SIG-M5 (cell line): ENCODE measurements around the gene SNX32.
"Not testable (repeated sequence)": the region's sequence is repeated elsewhere in the genome, so short reads cannot be mapped to it uniquely, and the experiment has no call there.

Experiments used
- DNase-seq: peaks from one replicate; lab custom pipeline; 2025; lab: John Stamatoyannopoulos, UW

SNX32 gene

GRCh38 chr11:65885808-65886536 is 52.2 kb downstream of the SNX32 start:
- no peak for DNase-seq

- no peak for DNase-seq
Measured at GRCh38 chr11:65886826-65887722, 53.3 kb downstream of the SNX32 start.

GRCh38 chr11:65887723-65888162 is 54.0 kb downstream of the SNX32 start:
- no peak for DNase-seq

- DNase-seq, result peak; percentile 71
Measured at GRCh38 chr11:65888163-65888814, 54.5 kb downstream of the SNX32 start, which contains the start of gene FIBP. Gene FIBP (minus strand): TSS chr11:65888471. CDS start chr11:65888418, 53 bp downstream.

- peak; percentile 52 for DNase-seq
Measured at GRCh38 chr11:65890324-65891218, 56.8 kb downstream of the SNX32 start, which contains the start of gene CCDC85B. Gene CCDC85B (plus strand): TSS chr11:65890673. CDS start chr11:65890784, 111 bp downstream.

- no peak for DNase-seq
Measured at GRCh38 chr11:65891219-65892136, 57.7 kb downstream of the SNX32 start.

GRCh38 chr11:65892137-65892540 is 58.4 kb downstream of the SNX32 start:
- DNase-seq, result not testable (repeated sequence)

GRCh38 chr11:65892661-65893317 is 59.0 kb downstream of the SNX32 start:
- DNase-seq, result no peak

- DNase-seq, result no peak
Measured at GRCh38 chr11:65894034-65894591, 60.4 kb downstream of the SNX32 start.

- DNase-seq, result no peak
Measured at GRCh38 chr11:65895482-65895981, 61.8 kb downstream of the SNX32 start.

GRCh38 chr11:65896034-65896999 is 62.6 kb downstream of the SNX32 start:
- DNase-seq, result no peak

GRCh38 chr11:65897020-65897471 is 63.3 kb downstream of the SNX32 start:
- DNase-seq, result no peak

GRCh38 chr11:65898656-65899355 is 65.0 kb downstream of the SNX32 start:
- no peak for DNase-seq

GRCh38 chr11:65899356-65900124 is 65.8 kb downstream of the SNX32 start:
- no peak for DNase-seq

GRCh38 chr11:65900125-65900898 is 66.5 kb downstream of the SNX32 start, which contains the start of gene FOSL1:
Gene FOSL1 (minus strand): TSS chr11:65900388. CDS start chr11:65900339, 49 bp downstream.
- no peak for DNase-seq

- no peak for DNase-seq
Measured at GRCh38 chr11:65900899-65901180, 67.1 kb downstream of the SNX32 start.
